B cell (primary cell): ENCODE results near the gene GPR78. TPM values are rescaled to one million over a fixed set of nuclear protein-coding genes. Genes with fewer than 3 reads are reported as not detected.

Source experiments
- ATAC-seq: fragments of 200-7000 bp; cut with Tn5 transposase; one replicate; pipeline ENCODE4 v1.10.0; 2021; ENCODE audit warnings: low read depth, mild to moderate bottlenecking, moderate number of reproducible peaks, moderate library complexity
- CTCF ChIA-PET: fragments of 350-600 bp; sonication (Branson Sonifier 250); formaldehyde crosslinking; loops from one replicate; lab custom pipeline; 2021; ENCODE audit warnings: antibody characterized with exemption, inconsistent platforms; lab: Charles Lee
- POLR2A ChIA-PET: fragments of 350-600 bp; sonication (Branson Sonifier 250); formaldehyde crosslinking; loops from one replicate; lab custom pipeline; 2021; ENCODE audit warnings: antibody characterized with exemption; lab: Charles Lee
- DNase-seq: peaks from one replicate; pipeline ENCODE4 v3.0.0; 2013
- H2AFZ ChIP-seq: 2 replicates; pipeline ENCODE4 v1.6.1; 2012; ENCODE audit warnings: mild to moderate bottlenecking, low read depth, low read length; ENCODE audit not compliant: insufficient read depth, poor library complexity, severe bottlenecking
- H3K27ac ChIP-seq, 2 donors: 1 replicate in 1 of 2; 2 replicates in 1 of 2; pipeline ENCODE4 v1.5.1; 2012 to 2013; ENCODE audit warnings: low read length in 2 of 2, mild to moderate bottlenecking in 2 of 2, moderate library complexity in 1 of 2
- H3K27me3 ChIP-seq, 4 experiments: fragments of 200-600 bp in 1 of 4; sonication (generic) in 1 of 4; replicated peaks in 1 of 4; 1 replicate in 2 of 4; 2 replicates in 2 of 4; pipeline versions ENCODE4 v1.6.1 to v1.7.0; 2013 to 2016; ENCODE audit warnings: low read length in 3 of 4, mild to moderate bottlenecking in 2 of 4, mixed read lengths in 1 of 4, moderate library complexity in 1 of 4; ENCODE audit not compliant: insufficient read depth in 4 of 4, control insufficient read depth in 3 of 4; ENCODE audit errors: control extremely low read depth in 1 of 4
- H3K36me3 ChIP-seq, 2 experiments: replicated peaks in 1 of 2; 1 replicate in 1 of 2; 2 replicates in 1 of 2; pipeline versions ENCODE4 v1.6.1 to v1.7.1; 2013; ENCODE audit warnings: low read length in 1 of 2; ENCODE audit not compliant: insufficient read depth in 2 of 2, control insufficient read depth in 1 of 2; ENCODE audit errors: control extremely low read depth in 1 of 2, extremely low read depth in 1 of 2
- H3K4me1 ChIP-seq, 2 donors: fragments of 200-600 bp in 1 of 2; sonication (generic) in 1 of 2; 1 replicate in 1 of 2; 2 replicates in 1 of 2; pipeline versions ENCODE4 v1.5.1 to v1.6.1; 2013 to 2017; ENCODE audit warnings: low read length in 2 of 2; ENCODE audit not compliant: control insufficient read depth in 2 of 2, insufficient read depth in 2 of 2
- H3K4me2 ChIP-seq: replicated peaks from 2 replicates; pipeline ENCODE3; 2012; ENCODE audit warnings: mild to moderate bottlenecking, low read depth, low read length; ENCODE audit not compliant: poor library complexity, severe bottlenecking
- H3K4me3 ChIP-seq, 5 experiments: fragments of 200-600 bp in 1 of 5; sonication (generic) in 1 of 5; 1 replicate in 3 of 5; 2 replicates in 2 of 5; pipeline versions ENCODE4 v1.5.1 to v1.7.0; 2011 to 2016; ENCODE audit warnings: low read length in 4 of 5, mild to moderate bottlenecking in 4 of 5, low read depth in 2 of 5, control low read depth in 1 of 5, moderate library complexity in 1 of 5; ENCODE audit not compliant: insufficient read depth in 1 of 5; ENCODE audit errors: control extremely low read depth in 1 of 5, extremely low read depth in 1 of 5
- H3K79me2 ChIP-seq: fragments of 200-600 bp; sonication (generic); one replicate; pipeline ENCODE4 v1.6.0; 2016; ENCODE audit warnings: low read length; ENCODE audit not compliant: control insufficient read depth, insufficient read depth
- H3K9ac ChIP-seq: fragments of 200-600 bp; sonication (generic); 2 replicates; pipeline ENCODE4 v1.6.1; 2017; ENCODE audit warnings: mild to moderate bottlenecking, low read length, moderate library complexity
- H3K9me3 ChIP-seq, 3 donors: one replicate each; pipeline versions ENCODE4 v1.6.1 to v1.7.1; 2013; ENCODE audit warnings: low read length in 2 of 3; ENCODE audit not compliant: control insufficient read depth in 2 of 3, insufficient read depth in 1 of 3; ENCODE audit errors: control extremely low read depth in 1 of 3
- H4K20me1 ChIP-seq: 2 replicates; pipeline ENCODE4 v1.6.0; 2012; ENCODE audit warnings: mild to moderate bottlenecking, low read length; ENCODE audit not compliant: insufficient read depth, control insufficient read depth, poor library complexity, severe bottlenecking
- H3K27ac Mint-ChIP-seq: one replicate; pipeline ENCODE4 v1.8.0; 2021; ENCODE audit warnings: mixed read lengths
- H3K27me3 Mint-ChIP-seq: one replicate; pipeline ENCODE4 v1.8.0; 2021; ENCODE audit warnings: mixed read lengths
- H3K4me1 Mint-ChIP-seq: one replicate; pipeline ENCODE4 v1.8.0; 2021; ENCODE audit warnings: mixed read lengths
- H3K4me3 Mint-ChIP-seq: one replicate; pipeline ENCODE4 v1.8.0; 2021; ENCODE audit warnings: mixed read lengths
- H3K9me3 Mint-ChIP-seq: one replicate; pipeline ENCODE4 v1.8.0; 2022; ENCODE audit warnings: mixed read lengths; ENCODE audit not compliant: insufficient read depth
- CTCF ChIP-seq: fragments of 200-600 bp; IDR thresholded peaks from one replicate; pipeline ENCODE4 v1.8.0; 2022; ENCODE audit warnings: antibody characterized with exemption, mild to moderate bottlenecking
- EZH2 ChIP-seq: IDR thresholded peaks from 2 replicates; pipeline ENCODE4 v1.6.1; 2012; ENCODE audit warnings: borderline replicate concordance, low read depth, mild to moderate bottlenecking, moderate library complexity, low read length; ENCODE audit not compliant: insufficient read depth, poor library complexity, severe bottlenecking
- WGBS: methylation state at CpG from one replicate; pipeline ENCODE4 v1.1.5; 2013; ENCODE audit warnings: missing lambda C conversion rate; ENCODE audit not compliant: insufficient coverage; 5-methylcytosine and 5-hydroxymethylcytosine counted together
- intact Hi-C: fragments of 100-400 bp; cut with micrococcal nuclease; formaldehyde crosslinking; loops from one replicate; pipeline ENCODE4 v1.10.0; 2022
- polyA plus RNA-seq: library from polyadenylated mRNA; depleted of rRNA; stranded (reverse); fragments of >200 nt; gene quantifications from 2 replicates; pipeline ENCODE4 v1.2.3, GENCODE V29; 2012
- total RNA-seq, 2 donors: library from RNA; stranded (reverse); fragments of 120-200 nt in 1 of 2; gene quantifications; 1 replicate in 1 of 2; 2 replicates in 1 of 2; pipeline versions ENCODE4 v1.2.3 to v1.2.4, GENCODE V29; 2013 to 2022

The GPR78 gene
- total and polyA plus RNA-seq, 2 donors (not counting 1 experiment from before 2014, with no cell fraction given) = not detected

GRCh38 chr4:8552024-8552423 is 28.2 kb upstream of the GPR78 start:
- Mint-ChIP-seq H3K27me3 (peaks cover 3% of the 10 kb centered on the region), H3K9me3 (no peaks in the 10 kb centered on the region), H3K27ac (no peak overlapping the region), H3K4me1 (no peaks in the 10 kb centered on the region), H3K4me3 (no peak overlapping the region)
- CTCF ChIA-PET = no interaction called here
- Histone ChIP-seq H3K27me3 (no peaks in the 10 kb centered on the region), H3K36me3 (no peaks in the 10 kb centered on the region), H3K4me1 (no peaks in the 10 kb centered on the region), H3K9me3 (peaks cover 0 to 3% (median 0%) of the 10 kb centered on the region in 3 donors), H2AFZ (no peak overlapping the region), H3K4me3 (no peak overlapping the region), H3K79me2 (no peaks in the 10 kb centered on the region), H4K20me1 (no peaks in the 10 kb centered on the region), H3K4me2 (no peak overlapping the region), H3K27ac (no peak overlapping the region), H3K9ac (no peak overlapping the region)
- ATAC-seq (no peak), DNase-seq (no peak)
- POLR2A ChIA-PET = no interaction called here
- 89% methylated on average over 4 of the region's 4 CpGs for WGBS
- intact Hi-C loops = no loop called here
- TF ChIP-seq EZH2 = no peak
- TF ChIP-seq CTCF = no peak

- Histone ChIP-seq H3K79me2 (no peaks in the 10 kb centered on the region), H3K9me3 (peaks cover 0 to 3% (median 0%) of the 10 kb centered on the region in 3 donors), H3K4me3 (no peak overlapping the region), H4K20me1 (no peaks in the 10 kb centered on the region), H3K4me1 (no peaks in the 10 kb centered on the region), H3K9ac (no peak overlapping the region), H3K4me2 (no peak overlapping the region), H2AFZ (no peak overlapping the region), H3K27me3 (no peaks in the 10 kb centered on the region), H3K36me3 (no peaks in the 10 kb centered on the region), H3K27ac (no peak overlapping the region)
- ChIA-PET POLR2A (no interaction called here), CTCF (no interaction called here)
- Mint-ChIP-seq H3K4me3 (no peak overlapping the region), H3K9me3 (no peaks in the 10 kb centered on the region), H3K27me3 (peaks cover 3% of the 10 kb centered on the region), H3K27ac (no peak overlapping the region), H3K4me1 (no peaks in the 10 kb centered on the region)
- no peak for DNase-seq
- WGBS = 79% methylated on average over 6 of the region's 8 CpGs
- TF ChIP-seq CTCF (no peak), EZH2 (no peak)
- intact Hi-C loops = no loop called here
- no peak for ATAC-seq
Observed at GRCh38 chr4:8552581-8553205, 27.5 kb upstream of the GPR78 start.
